BJ (cell line): Measurements from ENCODE around the gene SAMD10. TPM values are rescaled to one million over a fixed set of nuclear protein-coding genes. Genes with fewer than 3 reads are reported as not detected.

ENCODE experiments used
- CTCF ChIA-PET: fragments of 350-600 bp; formaldehyde crosslinking; extraction: SDS; loops from one replicate; lab custom pipeline; 2021; ENCODE audit warnings: antibody characterized with exemption, inconsistent platforms; lab: Yijun Ruan, JAX
- POLR2A ChIA-PET: fragments of 300-600 bp; sonication (Branson Sonifier 250); formaldehyde crosslinking; extraction: SDS; loops from one replicate; lab custom pipeline; 2021; ENCODE audit warnings: antibody characterized with exemption; lab: Charles Lee
- DNase-seq: peaks from one replicate; pipeline ENCODE4 v3.0.0-alpha.2; 2011; ENCODE audit warnings: low read depth
- H3K27me3 ChIP-seq: 2 replicates; pipeline ENCODE4 v1.6.0; 2011; ENCODE audit warnings: low read length; ENCODE audit not compliant: control insufficient read depth, insufficient read depth
- H3K36me3 ChIP-seq: 2 replicates; pipeline ENCODE4 v1.5.1; 2011; ENCODE audit warnings: low read length; ENCODE audit not compliant: control insufficient read depth, insufficient read depth
- H3K4me3 ChIP-seq: 2 replicates; pipeline ENCODE4 v1.5.1; 2011; ENCODE audit warnings: low read depth, mild to moderate bottlenecking, control low read depth, low read length
- CTCF ChIP-seq: IDR thresholded peaks from 2 replicates; pipeline ENCODE4 v1.5.1; 2011; ENCODE audit warnings: low read depth, mild to moderate bottlenecking, control low read depth, inconsistent platforms, low read length, moderate library complexity; ENCODE audit not compliant: insufficient read depth
- polyA plus RNA-seq: library from polyadenylated mRNA; depleted of rRNA; stranded (reverse); fragments of >200 nt; gene quantifications from 2 replicates; pipeline ENCODE4 v1.2.3, GENCODE V29; 2011

SAMD10 gene
- polyA plus RNA-seq, 1 experiment: 1.4 TPM

GRCh38 chr20:63955827-63956663, 23.4 kb downstream of the SAMD10 start, which contains the start of gene UCKL1:
Gene UCKL1 (minus strand): TSS chr20:63956416. CDS start chr20:63956372, 44 bp downstream.
- ChIA-PET CTCF (interaction anchor here (0.6 to 1.4 kb wide), 6 partner anchors 18 to 530 kb away, joined by 3 to 7 read pairs (median 4); no protein-coding TSS in a partner anchor), POLR2A (interaction anchor here (0.6 kb wide), 2 partner anchors 28 to 82 kb away, joined by 3 to 4 read pairs; no protein-coding TSS in a partner anchor)
- TF ChIP-seq CTCF: peak; percentile 0; the same call in 1 of the 2 replicates
- Histone ChIP-seq H3K27me3 (no peaks in the 10 kb centered on the region), H3K36me3 (peaks cover 13% of the 10 kb centered on the region), H3K4me3 (peak within 1 kb of the TSS; percentile 97)
- peak; percentile 50 for DNase-seq

GRCh38 chr20:63955281-63955826, 24.1 kb downstream of the SAMD10 start:
- ChIA-PET CTCF (interaction anchor here (0.6 to 1.0 kb wide), 4 partner anchors 19 to 417 kb away, joined by 3 to 5 read pairs (median 4); no protein-coding TSS in a partner anchor), POLR2A (no interaction called here)
- DNase-seq: no peak

GRCh38 chr20:63953764-63954429, 25.5 kb downstream of the SAMD10 start:
- no peak overlapping the region for H3K4me3 ChIP-seq
- TF ChIP-seq CTCF: no peak
- ChIA-PET POLR2A (no interaction called here), CTCF (interaction anchor here (0.6 kb wide), 1 partner anchor 11 kb away, joined by 3 read pairs; no protein-coding TSS in a partner anchor)
- H3K36me3 ChIP-seq: peaks cover 6% of the 10 kb centered on the region; the same call in 1 of the 2 replicates
- H3K27me3 ChIP-seq: no peaks in the 10 kb centered on the region
- DNase-seq: no peak

More at GRCh38 chr20:63955281-63955826, 24.1 kb downstream of the SAMD10 start:
- H3K4me3 ChIP-seq: peak overlapping the region; percentile 97
- H3K36me3 ChIP-seq: peaks cover 14% of the 10 kb centered on the region
- H3K27me3 ChIP-seq: no peaks in the 10 kb centered on the region
- peak; percentile 36; the same call in 1 of the 2 replicates for TF ChIP-seq CTCF

GRCh38 chr20:63952769-63953168, 26.7 kb downstream of the SAMD10 start:
- POLR2A ChIA-PET: no interaction called here
- peaks cover 6% of the 10 kb centered on the region; the same call in 1 of the 2 replicates for H3K36me3 ChIP-seq
- H3K27me3 ChIP-seq: no peaks in the 10 kb centered on the region
- no peak for DNase-seq
- TF ChIP-seq CTCF: no peak
- H3K4me3 ChIP-seq: no peak overlapping the region
- CTCF ChIA-PET: no interaction called here
